Activated CD8-positive, alpha-beta T cell treated with anti-CD3 and anti-CD28 coated beads for 36 hours (primary cell): ENCODE measurements around the gene SHC2. TPM values are rescaled to one million over a fixed set of nuclear protein-coding genes. Genes with fewer than 3 reads are reported as not detected.

Source experiments
- ATAC-seq: fragments of 200-7000 bp; cut with Tn5 transposase; one replicate; pipeline ENCODE4 v1.10.0; 2021; ENCODE audit warnings: mild to moderate bottlenecking, moderate library complexity
- CTCF ChIA-PET: fragments of 350-600 bp; sonication (Branson Sonifier 250); formaldehyde crosslinking; loops from one replicate; lab custom pipeline; 2021; ENCODE audit warnings: antibody characterized with exemption; lab: Charles Lee
- POLR2A ChIA-PET: fragments of 350-600 bp; sonication (Branson Sonifier 250); formaldehyde crosslinking; loops from one replicate; lab custom pipeline; 2021; ENCODE audit warnings: antibody characterized with exemption; lab: Charles Lee
- DNase-seq: peaks from one replicate; pipeline ENCODE4 v3.0.0-alpha.2; 2020
- H3K27ac Mint-ChIP-seq: one replicate; pipeline ENCODE4 v1.8.0; 2021; ENCODE audit warnings: mild to moderate bottlenecking, mixed read lengths
- H3K27me3 Mint-ChIP-seq: one replicate; pipeline ENCODE4 v1.8.0; 2021; ENCODE audit warnings: mixed read lengths
- H3K36me3 Mint-ChIP-seq: one replicate; pipeline ENCODE4 v1.8.0; 2021; ENCODE audit warnings: low read depth, mixed read lengths
- H3K4me1 Mint-ChIP-seq: one replicate; pipeline ENCODE4 v1.8.0; 2021; ENCODE audit warnings: low read depth, mixed read lengths
- H3K4me3 Mint-ChIP-seq: one replicate; pipeline ENCODE4 v1.8.0; 2021; ENCODE audit warnings: mild to moderate bottlenecking, moderate library complexity, mixed read lengths
- H3K9me3 Mint-ChIP-seq: one replicate; pipeline ENCODE4 v1.8.0; 2021; ENCODE audit warnings: mixed read lengths
- intact Hi-C: fragments of 100-400 bp; cut with micrococcal nuclease; formaldehyde crosslinking; loops from one replicate; pipeline ENCODE4 v1.10.0; 2022
- total RNA-seq, 2 experiments: library from RNA; stranded (reverse); gene quantifications; one replicate each; pipeline ENCODE4 v1.2.3, GENCODE V29; 2021
- TF ChIP-seq, protein P1 (sequence below): fragments of 200-600 bp; IDR thresholded peaks from one replicate; pipeline ENCODE4 v1.8.0; 2022; ENCODE audit warnings: antibody characterized with exemption, mild to moderate bottlenecking

Gene SHC2
- total RNA-seq, 2 experiments from 2014 or later = 0.25 to 0.45 TPM

DNA sequence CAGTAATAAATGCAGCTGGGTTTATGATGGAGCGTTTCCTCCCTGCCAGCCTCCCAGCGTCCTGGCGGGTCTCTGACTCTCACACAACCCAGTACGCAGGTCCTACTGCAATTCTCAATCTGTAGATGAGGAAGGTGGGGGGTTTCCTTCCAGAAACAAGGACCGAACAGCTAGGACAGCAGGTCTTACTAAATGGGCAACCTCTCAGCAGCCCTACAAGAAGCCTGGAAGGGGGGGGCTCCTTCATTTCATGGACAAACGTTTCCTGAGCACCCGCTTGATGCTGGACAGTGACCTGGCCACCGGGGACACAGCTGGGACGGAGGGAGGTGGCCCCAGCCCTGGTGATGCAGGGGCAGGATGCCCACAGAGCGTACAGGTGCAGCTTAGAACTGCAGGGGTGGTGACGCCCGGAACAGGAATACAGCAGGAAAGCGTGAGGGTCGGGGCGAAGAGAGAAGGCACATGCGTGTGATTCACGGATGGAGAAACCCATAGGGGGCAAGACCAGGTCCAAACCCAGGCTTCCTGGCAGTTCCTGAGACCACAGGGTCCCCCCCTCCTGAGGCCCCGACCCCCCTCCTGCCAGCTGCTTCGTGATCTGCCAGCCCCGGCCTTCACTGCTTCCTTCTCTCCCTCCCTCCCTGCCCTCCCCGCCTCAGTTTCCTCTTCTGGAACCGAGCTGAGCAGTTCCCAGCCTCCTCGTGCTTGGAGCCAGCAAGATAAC is 51.2 kb downstream of the SHC2 start:
- Mint-ChIP-seq H3K27ac (no peak overlapping the region), H3K4me1 (peaks cover 6% of the 10 kb centered on the region), H3K9me3 (no peaks in the 10 kb centered on the region), H3K4me3 (peak overlapping the region; percentile 62), H3K36me3 (no peaks in the 10 kb centered on the region), H3K27me3 (peaks cover 9% of the 10 kb centered on the region)
- ChIA-PET POLR2A (interaction anchor here (0.6 to 1.4 kb wide), 2 partner anchors 12 to 15 kb away, joined by 3 read pairs; no protein-coding TSS in a partner anchor), CTCF (interaction anchor here (0.6 to 2.0 kb wide), 2 partner anchors 97 to 101 kb away, joined by 3 to 6 read pairs; no protein-coding TSS in a partner anchor)
- TF ChIP-seq, protein P1, sequence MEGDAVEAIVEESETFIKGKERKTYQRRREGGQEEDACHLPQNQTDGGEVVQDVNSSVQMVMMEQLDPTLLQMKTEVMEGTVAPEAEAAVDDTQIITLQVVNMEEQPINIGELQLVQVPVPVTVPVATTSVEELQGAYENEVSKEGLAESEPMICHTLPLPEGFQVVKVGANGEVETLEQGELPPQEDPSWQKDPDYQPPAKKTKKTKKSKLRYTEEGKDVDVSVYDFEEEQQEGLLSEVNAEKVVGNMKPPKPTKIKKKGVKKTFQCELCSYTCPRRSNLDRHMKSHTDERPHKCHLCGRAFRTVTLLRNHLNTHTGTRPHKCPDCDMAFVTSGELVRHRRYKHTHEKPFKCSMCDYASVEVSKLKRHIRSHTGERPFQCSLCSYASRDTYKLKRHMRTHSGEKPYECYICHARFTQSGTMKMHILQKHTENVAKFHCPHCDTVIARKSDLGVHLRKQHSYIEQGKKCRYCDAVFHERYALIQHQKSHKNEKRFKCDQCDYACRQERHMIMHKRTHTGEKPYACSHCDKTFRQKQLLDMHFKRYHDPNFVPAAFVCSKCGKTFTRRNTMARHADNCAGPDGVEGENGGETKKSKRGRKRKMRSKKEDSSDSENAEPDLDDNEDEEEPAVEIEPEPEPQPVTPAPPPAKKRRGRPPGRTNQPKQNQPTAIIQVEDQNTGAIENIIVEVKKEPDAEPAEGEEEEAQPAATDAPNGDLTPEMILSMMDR = no peak
- peak; percentile 20 for DNase-seq
- peak; percentile 45 for ATAC-seq
- intact Hi-C loops = no loop called here

DNA sequence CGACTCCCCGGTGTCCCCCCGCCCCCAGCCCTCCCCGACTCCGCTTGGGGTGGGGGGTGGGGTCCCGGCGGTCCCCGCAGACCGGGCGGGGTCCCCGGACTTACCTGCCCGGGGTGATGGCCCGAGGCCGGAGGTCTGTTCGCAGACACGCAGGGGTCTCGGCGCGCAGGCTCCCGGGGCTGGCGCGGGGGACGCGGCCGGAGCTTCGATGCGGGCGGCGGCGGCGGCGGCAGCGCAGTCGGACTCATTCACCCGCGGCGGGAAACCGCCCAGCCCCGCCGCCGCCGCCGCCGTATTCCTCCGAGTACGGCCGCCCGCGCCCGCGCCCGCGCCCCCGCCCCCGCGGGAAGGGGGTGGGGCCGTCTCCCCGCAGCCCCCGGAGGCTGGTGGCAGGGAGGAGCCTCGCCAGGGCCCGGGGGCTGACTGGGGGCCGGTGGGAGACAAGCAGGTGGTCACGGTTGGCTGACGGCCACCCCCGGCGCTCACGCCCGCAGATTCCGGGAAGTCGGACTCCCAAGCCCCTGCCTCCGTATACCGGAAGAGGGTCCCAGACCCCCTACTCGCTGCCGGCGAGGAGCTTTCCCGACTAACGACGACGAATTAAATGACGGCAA is 51.8 kb downstream of the SHC2 start, which contains the start of gene C2CD4C:
C2CD4C (minus strand) TSS at position 246 of the 614 bp plus-strand sequence. CDS start 786 bp downstream, outside the sequence.
- peak; percentile 38 for ATAC-seq
- Mint-ChIP-seq H3K9me3 (no peaks in the 10 kb centered on the region), H3K4me1 (peaks cover 6% of the 10 kb centered on the region), H3K27ac (no peak within 1 kb of the TSS), H3K4me3 (peak within 1 kb of the TSS; percentile 62), H3K36me3 (no peaks in the 10 kb centered on the region), H3K27me3 (peaks cover 9% of the 10 kb centered on the region)
- DNase-seq = peak; percentile 36
- ChIA-PET POLR2A (interaction anchor here (1.4 kb wide), 1 partner anchor 15 kb away, joined by 3 read pairs; no protein-coding TSS in a partner anchor), CTCF (interaction anchor here (0.6 to 2.0 kb wide), 2 partner anchors 97 to 102 kb away, joined by 3 to 6 read pairs; no protein-coding TSS in a partner anchor)
- TF ChIP-seq, protein P1 = no peak
- intact Hi-C loops = no loop called here

DNA sequence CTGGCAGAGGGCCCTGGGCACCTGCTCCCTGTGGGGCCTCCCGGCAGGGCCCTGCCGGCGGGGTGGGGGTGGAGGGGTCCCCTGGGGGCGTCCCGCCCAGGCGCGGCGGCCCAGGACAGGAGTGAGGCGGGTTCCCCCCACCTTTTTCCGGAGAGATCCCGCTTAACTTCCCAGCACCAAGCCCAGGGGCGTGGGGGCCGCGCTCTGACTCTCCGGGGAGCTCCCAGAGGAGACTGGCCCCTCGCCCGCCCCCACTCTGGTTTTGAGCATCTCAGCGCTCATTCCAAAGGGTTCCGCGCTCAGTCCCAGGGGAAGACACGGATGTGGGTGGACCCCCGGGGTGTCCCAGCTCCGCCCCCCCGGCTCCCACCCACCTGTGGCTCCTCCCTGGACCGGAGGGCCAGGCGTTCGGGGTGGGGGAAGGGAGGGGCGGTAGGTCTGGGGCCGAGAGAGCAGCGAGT is 52.4 kb downstream of the SHC2 start:
- Mint-ChIP-seq H3K36me3 (no peaks in the 10 kb centered on the region), H3K9me3 (no peaks in the 10 kb centered on the region), H3K27ac (no peak overlapping the region), H3K4me1 (peaks cover 6% of the 10 kb centered on the region), H3K4me3 (no peak overlapping the region), H3K27me3 (peaks cover 12% of the 10 kb centered on the region)
- TF ChIP-seq, protein P1 = no peak
- ChIA-PET CTCF (interaction anchor here (2.0 kb wide), 1 partner anchor 102 kb away, joined by 6 read pairs; no protein-coding TSS in a partner anchor), POLR2A (interaction anchor here (1.4 kb wide), 1 partner anchor 16 kb away, joined by 3 read pairs; no protein-coding TSS in a partner anchor)
- intact Hi-C loops = no loop called here
- DNase-seq (no peak), ATAC-seq (peak; percentile 15)

DNA sequence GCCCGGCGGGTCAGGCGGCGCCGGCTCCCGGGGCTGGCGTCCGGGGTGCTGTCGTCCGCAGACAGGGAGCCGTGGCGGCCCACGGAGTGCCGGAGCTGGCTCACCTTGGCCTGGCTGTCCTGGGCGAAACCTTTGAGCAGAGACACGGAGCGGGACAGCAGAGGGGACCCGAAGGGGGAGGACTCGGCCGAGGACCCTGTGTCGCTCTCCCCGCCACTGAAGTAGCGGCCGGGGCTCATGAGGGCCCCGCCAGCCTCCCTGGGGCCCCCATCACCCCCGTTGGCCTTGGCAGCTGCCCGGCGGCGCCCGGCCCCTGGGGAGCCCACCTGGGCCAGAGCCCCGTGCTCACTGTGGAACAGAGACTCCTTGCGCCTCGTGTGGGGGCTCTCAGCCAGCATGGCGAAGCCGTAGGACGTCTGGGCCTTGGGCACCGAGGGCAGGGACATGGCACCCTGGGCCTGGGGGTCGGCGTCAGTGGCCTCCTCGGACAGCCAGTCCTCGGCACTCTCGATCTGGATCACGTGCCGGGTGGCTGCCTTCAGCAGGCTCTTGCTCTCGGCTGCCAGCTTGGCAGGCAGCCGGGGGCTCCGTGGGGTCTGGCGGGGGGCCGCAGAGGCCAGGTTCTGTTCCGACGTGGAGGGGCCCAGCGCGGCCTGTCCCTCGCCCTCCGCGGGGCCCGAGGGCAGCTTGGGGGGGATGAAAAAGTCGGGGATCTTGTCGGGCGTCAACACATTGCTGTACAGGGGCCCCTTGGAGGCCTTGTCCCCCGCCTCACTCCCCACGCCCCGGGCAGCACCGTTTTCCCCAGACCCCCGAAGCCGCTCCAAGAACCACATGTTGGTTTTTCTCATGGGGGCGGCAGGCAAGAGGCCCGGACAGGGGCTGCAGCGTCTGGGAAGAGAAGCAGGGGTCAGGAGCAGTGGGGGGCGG is 53.1 kb downstream of the SHC2 start:
- H3K9me3 Mint-ChIP-seq = no peaks in the 10 kb centered on the region
- H3K27me3 Mint-ChIP-seq = peaks cover 19% of the 10 kb centered on the region
- POLR2A ChIA-PET = no interaction called here
- intact Hi-C loops = no loop called here
- H3K36me3 Mint-ChIP-seq = no peaks in the 10 kb centered on the region
- TF ChIP-seq, protein P1 = no peak
- no peak overlapping the region for H3K27ac Mint-ChIP-seq
- DNase-seq (no peak), ATAC-seq (no peak)
- no peak overlapping the region for H3K4me3 Mint-ChIP-seq
- CTCF ChIA-PET = no interaction called here
- H3K4me1 Mint-ChIP-seq = peaks cover 6% of the 10 kb centered on the region
